T-helper 1 cell treated with Interleukin-12 subunit alpha and Interleukin-12 subunit beta and Interleukin-4 antibody, amounts not matched to agents 30 μg/mL and 1 μg/mL, for 36 hours (primary cell): ENCODE measurements around the gene CYP20A1.
"Not testable (repeated sequence)": the region's sequence is repeated elsewhere in the genome, so short reads cannot be mapped to it uniquely, and the experiment has no call there.

ENCODE experiments used
- H3K27ac Mint-ChIP-seq: one replicate; pipeline ENCODE4 v1.8.0; 2021; ENCODE audit warnings: mild to moderate bottlenecking, mixed read lengths
- H3K27me3 Mint-ChIP-seq: one replicate; pipeline ENCODE4 v1.8.0; 2021; ENCODE audit warnings: low read depth, mixed read lengths
- H3K36me3 Mint-ChIP-seq: one replicate; pipeline ENCODE4 v1.8.0; 2021; ENCODE audit warnings: low read depth, mixed read lengths
- H3K4me1 Mint-ChIP-seq: one replicate; pipeline ENCODE4 v1.8.0; 2021; ENCODE audit warnings: low read depth, mixed read lengths
- H3K4me3 Mint-ChIP-seq: one replicate; pipeline ENCODE4 v1.8.0; 2021; ENCODE audit warnings: mild to moderate bottlenecking, moderate library complexity, mixed read lengths
- H3K9me3 Mint-ChIP-seq: one replicate; pipeline ENCODE4 v1.8.0; 2021; ENCODE audit warnings: mixed read lengths

Gene CYP20A1

GRCh38 chr2:203328760-203329540 lies 90.1 kb downstream of the CYP20A1 start:
- peak overlapping the region; percentile 88 for H3K4me3 Mint-ChIP-seq
- H3K27me3 Mint-ChIP-seq: no peaks in the 10 kb centered on the region
- no peaks in the 10 kb centered on the region for H3K9me3 Mint-ChIP-seq
- H3K36me3 Mint-ChIP-seq: no peaks in the 10 kb centered on the region
- peaks cover 19% of the 10 kb centered on the region for H3K4me1 Mint-ChIP-seq
- H3K27ac Mint-ChIP-seq: peak overlapping the region; percentile 55

DNA sequence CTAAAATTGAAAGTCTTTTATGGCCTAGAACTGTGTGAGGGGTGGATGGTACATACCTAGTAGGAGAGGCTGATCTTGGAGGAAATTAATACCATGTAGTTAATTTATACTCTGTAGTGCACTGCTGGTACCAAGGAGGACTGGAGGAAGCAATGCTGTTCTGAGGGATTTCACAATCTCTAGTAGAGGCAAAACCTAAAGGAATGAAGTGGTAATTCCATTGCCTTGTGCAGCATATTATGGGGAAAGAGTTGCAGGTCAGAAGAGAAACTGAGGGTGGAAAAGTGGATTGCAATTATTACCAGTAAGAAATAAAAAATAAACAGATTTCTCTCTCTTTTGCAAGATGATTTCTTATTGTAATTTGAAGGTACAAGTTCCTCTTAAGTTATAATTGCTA lies 91.6 kb downstream of the CYP20A1 start:
- Mint-ChIP-seq H3K36me3 (no peaks in the 10 kb centered on the region), H3K9me3 (no peaks in the 10 kb centered on the region), H3K27me3 (no peaks in the 10 kb centered on the region), H3K4me1 (peaks cover 19% of the 10 kb centered on the region), H3K27ac (no peak overlapping the region), H3K4me3 (no peak overlapping the region)

DNA sequence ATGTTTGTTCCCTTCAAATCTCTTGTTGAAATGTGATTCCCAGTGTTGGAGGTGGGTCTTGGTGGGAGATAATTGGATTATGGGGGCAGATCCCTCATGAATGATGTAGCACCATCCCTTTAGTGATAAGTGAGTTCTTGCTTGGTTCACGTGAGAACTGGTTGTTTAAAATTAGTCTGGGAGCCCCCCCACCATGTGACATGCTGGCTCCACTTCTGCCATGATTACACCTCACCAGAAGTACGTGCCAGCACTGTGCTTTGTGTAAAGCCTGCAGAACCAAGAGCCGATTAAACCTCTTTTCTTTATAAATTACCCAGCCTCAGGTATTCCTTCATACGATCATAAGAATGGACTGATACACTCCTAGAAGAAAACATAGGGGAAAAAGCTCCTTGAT lies 99.5 kb downstream of the CYP20A1 start:
- H3K4me3 Mint-ChIP-seq: no peak overlapping the region
- H3K4me1 Mint-ChIP-seq: peaks cover 3% of the 10 kb centered on the region
- H3K27me3 Mint-ChIP-seq: no peaks in the 10 kb centered on the region
- no peak overlapping the region for H3K27ac Mint-ChIP-seq
- no peaks in the 10 kb centered on the region for H3K36me3 Mint-ChIP-seq
- no peaks in the 10 kb centered on the region for H3K9me3 Mint-ChIP-seq

GRCh38 chr2:203340791-203341487 lies 102.1 kb downstream of the CYP20A1 start:
- Mint-ChIP-seq H3K4me3 (no peak overlapping the region), H3K9me3 (no peaks in the 10 kb centered on the region), H3K27ac (no peak overlapping the region), H3K27me3 (no peaks in the 10 kb centered on the region), H3K4me1 (peaks cover 3% of the 10 kb centered on the region), H3K36me3 (no peaks in the 10 kb centered on the region)

DNA sequence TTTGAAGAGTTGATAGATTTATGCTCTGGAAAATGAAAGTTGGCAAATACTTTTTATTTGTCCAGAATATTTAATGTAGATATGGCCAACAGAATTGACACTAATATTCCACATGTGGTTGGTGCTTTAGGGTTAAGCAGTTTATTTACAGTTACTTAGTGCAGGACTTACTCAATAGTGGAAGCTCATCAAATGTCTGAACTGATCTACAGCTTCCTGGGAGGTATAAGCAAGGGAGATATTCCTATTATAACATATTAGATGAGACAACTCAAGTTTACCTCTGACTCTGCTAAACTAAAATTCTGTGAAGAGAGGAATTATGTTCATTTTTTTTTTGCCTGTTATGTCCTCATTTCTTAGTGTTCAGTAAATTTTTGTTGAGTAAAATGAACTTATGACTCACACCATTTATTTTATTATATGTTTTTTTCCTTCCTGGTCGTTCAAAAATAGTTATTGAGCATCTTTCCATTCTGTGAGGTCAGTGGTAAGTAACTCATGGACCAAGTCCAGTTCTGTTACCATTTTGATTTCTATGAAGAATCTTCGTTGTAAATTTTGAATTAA lies 103.0 kb downstream of the CYP20A1 start:
- Mint-ChIP-seq H3K27me3 (no peaks in the 10 kb centered on the region), H3K4me3 (no peak overlapping the region), H3K4me1 (peaks cover 2% of the 10 kb centered on the region), H3K9me3 (no peaks in the 10 kb centered on the region), H3K36me3 (no peaks in the 10 kb centered on the region), H3K27ac (no peak overlapping the region)

- not testable (repeated sequence) for H3K36me3 Mint-ChIP-seq, H3K27ac Mint-ChIP-seq, H3K4me3 Mint-ChIP-seq, H3K4me1 Mint-ChIP-seq, H3K27me3 Mint-ChIP-seq, H3K9me3 Mint-ChIP-seq
These were observed 103.6 kb downstream of the CYP20A1 start for GRCh38 chr2:203342374-203342773.

DNA sequence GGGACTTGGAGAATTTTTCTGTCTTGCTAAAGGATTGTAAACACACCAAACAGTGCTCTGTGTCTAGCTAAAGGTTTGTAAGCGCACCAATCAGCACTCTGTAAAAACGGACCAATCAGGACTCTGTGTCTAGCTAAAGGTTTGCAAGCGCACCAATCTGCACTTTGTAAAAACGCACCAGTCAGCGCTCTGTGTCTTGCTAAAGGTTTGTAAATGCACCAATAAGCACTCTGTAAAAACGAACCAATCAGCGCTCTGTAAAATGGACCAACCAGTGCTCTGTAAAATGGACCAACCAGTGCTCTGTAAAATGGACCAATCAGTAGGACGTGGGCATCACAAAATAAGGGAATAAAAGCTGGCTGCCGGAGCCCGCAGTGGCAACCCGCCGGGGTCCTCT lies 105.8 kb downstream of the CYP20A1 start:
- no peak overlapping the region for H3K27ac Mint-ChIP-seq
- H3K4me1 Mint-ChIP-seq: no peaks in the 10 kb centered on the region
- H3K36me3 Mint-ChIP-seq: no peaks in the 10 kb centered on the region
- no peak overlapping the region for H3K4me3 Mint-ChIP-seq
- no peaks in the 10 kb centered on the region for H3K9me3 Mint-ChIP-seq
- no peaks in the 10 kb centered on the region for H3K27me3 Mint-ChIP-seq

GRCh38 chr2:203346612-203347011 lies 107.8 kb downstream of the CYP20A1 start:
- Mint-ChIP-seq H3K27ac (no peak overlapping the region), H3K9me3 (no peaks in the 10 kb centered on the region), H3K4me1 (no peaks in the 10 kb centered on the region), H3K27me3 (no peaks in the 10 kb centered on the region), H3K4me3 (no peak overlapping the region), H3K36me3 (no peaks in the 10 kb centered on the region)

GRCh38 chr2:203347375-203347774 lies 108.6 kb downstream of the CYP20A1 start:
- H3K36me3 Mint-ChIP-seq: no peaks in the 10 kb centered on the region
- H3K27me3 Mint-ChIP-seq: no peaks in the 10 kb centered on the region
- H3K9me3 Mint-ChIP-seq: no peaks in the 10 kb centered on the region
- H3K4me3 Mint-ChIP-seq: no peak overlapping the region
- H3K27ac Mint-ChIP-seq: no peak overlapping the region
- no peaks in the 10 kb centered on the region for H3K4me1 Mint-ChIP-seq

DNA sequence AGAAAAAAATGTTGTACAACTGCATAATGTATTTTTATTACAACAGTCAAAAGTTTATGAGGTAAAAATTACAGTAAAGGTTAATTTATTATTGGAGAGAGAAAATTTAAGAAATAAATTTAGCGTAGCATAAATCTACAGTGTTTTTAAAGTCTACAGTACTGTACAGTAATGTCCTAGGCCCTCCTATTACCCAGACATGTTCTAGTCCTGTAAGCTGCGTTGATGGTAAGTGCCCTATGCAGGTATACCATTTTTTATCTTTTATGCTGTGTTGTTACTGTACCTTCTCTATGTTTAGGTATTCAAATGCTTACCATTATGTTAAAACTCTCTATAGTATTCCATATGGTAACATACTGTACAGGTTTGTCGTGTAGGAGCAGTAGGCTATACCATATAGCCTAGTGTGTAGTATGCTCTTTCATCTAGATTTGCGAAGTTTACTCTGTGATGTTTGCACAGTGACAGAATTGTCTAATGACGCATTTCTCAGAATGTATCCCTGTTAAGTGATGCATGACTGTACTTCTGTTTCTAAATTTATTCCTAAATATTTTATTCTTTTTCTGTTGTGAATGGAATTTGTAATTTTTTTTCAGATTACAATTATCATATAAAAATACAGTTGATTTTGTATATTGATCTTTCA lies 113.9 kb downstream of the CYP20A1 start:
- no peak overlapping the region for H3K27ac Mint-ChIP-seq
- H3K36me3 Mint-ChIP-seq: no peaks in the 10 kb centered on the region
- no peaks in the 10 kb centered on the region for H3K27me3 Mint-ChIP-seq
- no peaks in the 10 kb centered on the region for H3K4me1 Mint-ChIP-seq
- H3K9me3 Mint-ChIP-seq: no peaks in the 10 kb centered on the region
- no peak overlapping the region for H3K4me3 Mint-ChIP-seq

DNA sequence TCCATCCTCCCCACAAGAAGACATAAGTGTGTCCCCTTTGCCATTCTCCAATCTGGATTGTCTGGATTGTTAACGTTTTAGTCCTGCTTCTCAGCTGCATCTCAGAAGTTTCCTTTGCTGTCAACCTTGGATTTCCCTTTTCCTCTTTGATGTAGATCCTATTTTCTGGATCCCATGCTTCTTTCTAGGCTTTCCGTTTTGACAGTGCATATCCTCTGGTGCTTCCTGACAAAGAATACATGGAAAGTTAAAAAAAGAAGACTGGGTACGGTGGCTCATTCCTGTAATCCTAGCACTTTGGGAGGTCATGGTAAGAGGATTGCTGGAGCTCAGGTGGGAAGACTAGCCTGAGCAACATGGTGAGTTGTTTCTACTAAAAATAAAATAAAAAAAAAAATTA lies 116.1 kb downstream of the CYP20A1 start:
- H3K27me3 Mint-ChIP-seq: no peaks in the 10 kb centered on the region
- no peaks in the 10 kb centered on the region for H3K4me1 Mint-ChIP-seq
- no peaks in the 10 kb centered on the region for H3K9me3 Mint-ChIP-seq
- H3K4me3 Mint-ChIP-seq: no peak overlapping the region
- no peak overlapping the region for H3K27ac Mint-ChIP-seq
- no peaks in the 10 kb centered on the region for H3K36me3 Mint-ChIP-seq
